OCI-LY3 (cell line): ENCODE data around the gene CPA2.

Experiments
- H2AFZ ChIP-seq: fragments of 200-600, 300-600 bp; shearing (Covaris generic); 2 replicates; pipeline ENCODE4 v1.6.0; 2014; ENCODE audit warnings: antibody characterized with exemption, low read depth, low read length
- H3K27ac ChIP-seq: fragments of 200-600, 300-600 bp; sonication (generic); 2 replicates; pipeline ENCODE4 v1.5.1; 2014; ENCODE audit warnings: mild to moderate bottlenecking, low read length, moderate library complexity, mixed read lengths
- H3K27me3 ChIP-seq: fragments of 200-600, 300-600 bp; sonication (generic); 2 replicates; pipeline ENCODE4 v1.6.1; 2014; ENCODE audit warnings: low read depth, low read length, mixed read lengths
- H3K36me3 ChIP-seq: fragments of 200-600, 300-600 bp; sonication (generic); replicated peaks from 2 replicates; pipeline ENCODE3; 2014; ENCODE audit warnings: low read depth, low read length, mixed read lengths
- H3K4me1 ChIP-seq: fragments of 300-600, 200-600 bp; sonication (generic); 2 replicates; pipeline ENCODE4 v1.6.1; 2014; ENCODE audit warnings: low read length, mixed read lengths
- H3K4me2 ChIP-seq: fragments of 200-600, 300-600 bp; sonication (generic); 2 replicates; pipeline ENCODE4 v1.6.1; 2014; ENCODE audit warnings: low read length, mixed read lengths
- H3K4me3 ChIP-seq: fragments of 300-600, 200-600 bp; sonication (generic); 2 replicates; pipeline ENCODE4 v1.5.1; 2014; ENCODE audit warnings: antibody characterized with exemption, mild to moderate bottlenecking, low read length, moderate library complexity
- H3K79me2 ChIP-seq: fragments of 300-600, 200-600 bp; shearing (Covaris generic); 2 replicates; pipeline ENCODE4 v1.6.1; 2014; ENCODE audit warnings: mild to moderate bottlenecking, low read length, mixed read lengths
- H3K9ac ChIP-seq: fragments of 300-600, 200-600 bp; shearing (Covaris generic); 2 replicates; pipeline ENCODE4 v1.6.0; 2014; ENCODE audit warnings: mild to moderate bottlenecking, low read length, moderate library complexity
- H3K9me3 ChIP-seq: fragments of 200-600, 300-600 bp; shearing (Covaris generic); 2 replicates; pipeline ENCODE4 v1.6.1; 2014; ENCODE audit warnings: low read length, mixed read lengths; ENCODE audit not compliant: insufficient read depth
- H4K20me1 ChIP-seq: fragments of 200-600, 300-600 bp; sonication (generic); 2 replicates; pipeline ENCODE4 v1.6.1; 2016; ENCODE audit warnings: low read length, mixed read lengths; ENCODE audit not compliant: insufficient read depth
- CTCF ChIP-seq: fragments of 200-600, 300-600 bp; sonication (generic); IDR thresholded peaks from 2 replicates; pipeline ENCODE4 v1.5.1; 2014; ENCODE audit warnings: antibody characterized with exemption, low read length, low read depth
- EZH2phosphoT487 ChIP-seq: fragments of 200-600 bp; shearing (Covaris generic); IDR thresholded peaks from 2 replicates; pipeline ENCODE4 v1.6.1; 2018; ENCODE audit warnings: antibody characterized with exemption, mixed run types, low read depth

Gene CPA2

GRCh38 chr7:130299866-130300265, 33.2 kb downstream of the CPA2 start:
- Histone ChIP-seq H3K4me3 (no peak overlapping the region), H3K27ac (no peak overlapping the region), H3K4me2 (no peak overlapping the region), H3K4me1 (no peaks in the 10 kb centered on the region), H3K9me3 (no peaks in the 10 kb centered on the region), H3K9ac (no peak overlapping the region), H2AFZ (no peak overlapping the region), H3K27me3 (peaks cover 25% of the 10 kb centered on the region), H3K36me3 (no peaks in the 10 kb centered on the region), H3K79me2 (no peaks in the 10 kb centered on the region), H4K20me1 (no peaks in the 10 kb centered on the region)
- TF ChIP-seq EZH2phosphoT487 (no peak), CTCF (no peak)

GRCh38 chr7:130301501-130302020, 34.9 kb downstream of the CPA2 start:
- no peak overlapping the region for H2AFZ ChIP-seq
- H3K9me3 ChIP-seq = no peaks in the 10 kb centered on the region
- no peaks in the 10 kb centered on the region for H3K4me1 ChIP-seq
- no peak overlapping the region for H3K4me3 ChIP-seq
- no peaks in the 10 kb centered on the region for H3K36me3 ChIP-seq
- TF ChIP-seq CTCF = no peak
- no peak for TF ChIP-seq EZH2phosphoT487
- H4K20me1 ChIP-seq = no peaks in the 10 kb centered on the region
- no peaks in the 10 kb centered on the region for H3K79me2 ChIP-seq
- H3K27ac ChIP-seq = no peak overlapping the region
- H3K9ac ChIP-seq = no peak overlapping the region
- no peak overlapping the region for H3K4me2 ChIP-seq
- H3K27me3 ChIP-seq = peaks cover 33% of the 10 kb centered on the region

GRCh38 chr7:130302649-130303048, 36.0 kb downstream of the CPA2 start:
- Histone ChIP-seq H3K4me3 (no peak overlapping the region), H3K9ac (no peak overlapping the region), H3K4me2 (no peak overlapping the region), H3K79me2 (no peaks in the 10 kb centered on the region), H3K9me3 (no peaks in the 10 kb centered on the region), H3K27ac (no peak overlapping the region), H4K20me1 (no peaks in the 10 kb centered on the region), H3K36me3 (no peaks in the 10 kb centered on the region), H2AFZ (no peak overlapping the region), H3K4me1 (no peaks in the 10 kb centered on the region), H3K27me3 (peaks cover 37% of the 10 kb centered on the region)
- TF ChIP-seq EZH2phosphoT487 (no peak), CTCF (no peak)

- H3K4me3 ChIP-seq = no peak overlapping the region
- no peak overlapping the region for H3K4me2 ChIP-seq
- H3K36me3 ChIP-seq = no peaks in the 10 kb centered on the region
- H3K27me3 ChIP-seq = peaks cover 42% of the 10 kb centered on the region
- H3K9me3 ChIP-seq = no peaks in the 10 kb centered on the region
- TF ChIP-seq CTCF = no peak
- no peak for TF ChIP-seq EZH2phosphoT487
- no peak overlapping the region for H2AFZ ChIP-seq
- no peaks in the 10 kb centered on the region for H4K20me1 ChIP-seq
- H3K9ac ChIP-seq = no peak overlapping the region
- no peaks in the 10 kb centered on the region for H3K4me1 ChIP-seq
- no peaks in the 10 kb centered on the region for H3K79me2 ChIP-seq
- H3K27ac ChIP-seq = no peak overlapping the region
These were observed 36.5 kb downstream of the CPA2 start for GRCh38 chr7:130303127-130303526.
